ENCODE measurements around the gene EPB42. TPM values are rescaled to one million over a fixed set of nuclear protein-coding genes. Genes with fewer than 3 reads are reported as not detected.
"Not testable (repeated sequence)": the region's sequence is repeated elsewhere in the genome, so short reads cannot be mapped to it uniquely, and the experiment has no call there.

The EPB42 gene
- total RNA-seq, 1 experiment from 2014 or later: not detected

- TF ChIP-seq IRF1 (CRISPR knock-in tag; IDR thresholded peaks at IDR 0.05): no peak
- TF ChIP-seq STAT6 (CRISPR knock-in tag; conservative IDR thresholded peaks at IDR 0.05; ENCODE audit: low read depth): no peak
- TF ChIP-seq ATF1 (CRISPR knock-in tag; IDR thresholded peaks at IDR 0.05): no peak
Observed at GRCh38 chr15:43198992-43199391, 21.8 kb downstream of the EPB42 start (continued).

- POLR2A ChIA-PET, H3K27ac Mint-ChIP-seq: not testable (repeated sequence)
Observed at GRCh38 chr15:43198556-43198955, 22.3 kb downstream of the EPB42 start.

GRCh38 chr15:43197773-43198172 lies 23.0 kb downstream of the EPB42 start:
- CTCF ChIA-PET; H3K27ac Mint-ChIP-seq; ATAC-seq; H3K27me3 Mint-ChIP-seq (ENCODE audit: low read depth); H3K4me1 Mint-ChIP-seq; H3K4me3 Mint-ChIP-seq; POLR2A ChIA-PET; DNase-seq (ENCODE audit: low spot score): not testable (repeated sequence)
- H3K9me3 Mint-ChIP-seq: peaks cover 26% of the 10 kb centered on the region
- H3K36me3 Mint-ChIP-seq: peaks cover 17% of the 10 kb centered on the region

More at GRCh38 chr15:43198556-43198955, 22.3 kb downstream of the EPB42 start:
- H3K4me3 Mint-ChIP-seq; ATAC-seq; DNase-seq (ENCODE audit: low spot score); H3K27me3 Mint-ChIP-seq (ENCODE audit: low read depth); H3K4me1 Mint-ChIP-seq: not testable (repeated sequence)
- Mint-ChIP-seq H3K36me3 (peaks cover 16% of the 10 kb centered on the region), H3K9me3 (peaks cover 26% of the 10 kb centered on the region)
- CTCF ChIA-PET: interaction anchor here (1.6 kb wide), 1 partner anchor 11 kb away, joined by 3 read pairs; no protein-coding TSS in a partner anchor

- no peak overlapping the region for H3K4me3 Mint-ChIP-seq
- no peak for DNase-seq (ENCODE audit: low spot score)
- H3K36me3 Mint-ChIP-seq: peaks cover 20% of the 10 kb centered on the region
- no peak overlapping the region for H3K27ac Mint-ChIP-seq
- ChIA-PET CTCF (interaction anchor here (0.6 to 1.1 kb wide), 3 partner anchors 11 to 22 kb away, joined by 3 to 4 read pairs (median 3); no protein-coding TSS in a partner anchor), POLR2A (no interaction called here)
- H3K9me3 Mint-ChIP-seq: peaks cover 26% of the 10 kb centered on the region
- no peaks in the 10 kb centered on the region for H3K4me1 Mint-ChIP-seq
- ATAC-seq: no peak
- H3K27me3 Mint-ChIP-seq (ENCODE audit: low read depth): peaks cover 7% of the 10 kb centered on the region
- TF ChIP-seq CTCF (IDR thresholded peaks at IDR 0.05) (no peak), GABPB1 (CRISPR knock-in tag; IDR thresholded peaks at IDR 0.05) (no peak), FOXP4 (CRISPR knock-in tag; IDR thresholded peaks at IDR 0.05) (no peak), ZSCAN18 (CRISPR knock-in tag; IDR thresholded peaks at IDR 0.05) (no peak), ERG (CRISPR knock-in tag; IDR thresholded peaks at IDR 0.05) (no peak), JUN (CRISPR knock-in tag; IDR thresholded peaks at IDR 0.05) (no peak), SMAD4 (CRISPR knock-in tag; IDR thresholded peaks at IDR 0.05) (no peak), FOXP1 (CRISPR knock-in tag; IDR thresholded peaks at IDR 0.05; ENCODE audit: borderline replicate concordance) (no peak), NFE2L1 (CRISPR knock-in tag; IDR thresholded peaks at IDR 0.05) (no peak), ZNF219 (CRISPR knock-in tag; IDR thresholded peaks at IDR 0.05; ENCODE audit: borderline replicate concordance) (no peak), PREB (CRISPR knock-in tag; IDR thresholded peaks at IDR 0.05; ENCODE audit: borderline replicate concordance) (no peak), GTF2I (CRISPR knock-in tag; conservative IDR thresholded peaks at IDR 0.05) (no peak), ZNF263 (CRISPR knock-in tag; IDR thresholded peaks at IDR 0.05; ENCODE audit: low read depth) (no peak), ZNF416 (CRISPR knock-in tag; IDR thresholded peaks at IDR 0.05) (no peak), GRHL2 (CRISPR knock-in tag; IDR thresholded peaks at IDR 0.05; ENCODE audit: insufficient replicate concordance, severe bottlenecking) (no peak)
Observed at GRCh38 chr15:43196760-43197548, 23.9 kb downstream of the EPB42 start.
